ENCODE results near the gene KLHL24. TPM values are rescaled to one million over a fixed set of nuclear protein-coding genes. Genes with fewer than 3 reads are reported as not detected.

KLHL24 gene
- total and polyA plus RNA-seq, 2 of the 13 experiments (the other 11 are each of a cell fraction or from before 2014, with no cell fraction given): 6.9 to 15.7 TPM

DNA sequence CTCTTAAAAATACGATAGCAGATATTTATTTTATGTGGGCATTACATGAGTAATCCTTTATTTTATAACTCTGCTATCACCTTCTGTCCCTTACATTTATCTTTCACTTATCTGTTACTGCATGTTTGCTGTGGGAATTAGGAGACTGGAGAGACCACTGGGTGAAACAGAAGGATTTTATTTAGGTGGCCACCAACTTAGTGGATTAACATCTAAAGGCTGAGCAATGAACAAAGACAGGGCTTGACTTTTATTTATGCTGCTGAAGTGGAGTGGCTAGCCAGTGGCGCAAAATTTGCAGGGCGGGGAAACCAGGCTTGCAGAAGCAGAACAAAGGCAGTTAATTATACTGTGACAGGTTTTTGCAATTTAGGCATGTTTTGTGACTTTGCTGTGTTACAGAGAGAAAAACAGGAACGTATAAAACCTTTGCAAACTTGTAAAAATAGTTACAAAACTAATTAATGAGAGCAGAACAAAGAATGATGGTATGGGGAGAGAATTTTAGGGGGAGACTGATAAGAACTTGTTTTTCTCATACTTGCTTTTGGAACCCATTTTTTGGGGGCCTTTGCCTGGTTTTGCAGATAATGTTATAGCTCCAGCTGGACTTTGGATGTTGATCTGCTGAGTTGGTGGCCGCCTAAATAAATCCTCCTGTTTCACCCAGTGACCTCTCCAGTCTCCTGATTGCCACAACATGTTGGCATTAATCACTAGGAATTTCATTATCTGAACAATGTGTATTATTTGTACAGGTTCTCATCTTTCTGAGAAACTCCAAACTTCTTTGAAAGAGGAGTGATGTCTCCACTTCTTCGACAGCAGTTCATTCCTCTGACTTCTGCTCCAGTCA, 18.0 kb downstream of the KLHL24 start:
- H3K27ac ChIP-seq (ENCODE audit: extremely low read length, insufficient read depth, low read length): no peak overlapping the region
- H3K4me2 ChIP-seq (ENCODE audit: low read depth, low read length): no peak overlapping the region
- H2AFZ ChIP-seq (ENCODE audit: low read length): no peak overlapping the region
- no peaks in the 10 kb centered on the region for H4K20me1 ChIP-seq (ENCODE audit: insufficient read depth, low read length)
- peaks cover 3 to 7% of the 10 kb centered on the region in 2 experiments; a peak in 3 of 5 replicates for H3K36me3 ChIP-seq (replicated peaks in 1 of 2; ENCODE audit: control insufficient read depth in 1 of 2, insufficient read depth in 2 of 2, low read length in 2 of 2)
- 0 out of 2 replicates have a peak, but pooled peaks have one; percentile 46 for TF ChIP-seq CBX5 (CRISPR knock-in tag; IDR thresholded peaks at IDR 0.05; ENCODE audit: borderline replicate concordance)
- TF ChIP-seq, protein P1, sequence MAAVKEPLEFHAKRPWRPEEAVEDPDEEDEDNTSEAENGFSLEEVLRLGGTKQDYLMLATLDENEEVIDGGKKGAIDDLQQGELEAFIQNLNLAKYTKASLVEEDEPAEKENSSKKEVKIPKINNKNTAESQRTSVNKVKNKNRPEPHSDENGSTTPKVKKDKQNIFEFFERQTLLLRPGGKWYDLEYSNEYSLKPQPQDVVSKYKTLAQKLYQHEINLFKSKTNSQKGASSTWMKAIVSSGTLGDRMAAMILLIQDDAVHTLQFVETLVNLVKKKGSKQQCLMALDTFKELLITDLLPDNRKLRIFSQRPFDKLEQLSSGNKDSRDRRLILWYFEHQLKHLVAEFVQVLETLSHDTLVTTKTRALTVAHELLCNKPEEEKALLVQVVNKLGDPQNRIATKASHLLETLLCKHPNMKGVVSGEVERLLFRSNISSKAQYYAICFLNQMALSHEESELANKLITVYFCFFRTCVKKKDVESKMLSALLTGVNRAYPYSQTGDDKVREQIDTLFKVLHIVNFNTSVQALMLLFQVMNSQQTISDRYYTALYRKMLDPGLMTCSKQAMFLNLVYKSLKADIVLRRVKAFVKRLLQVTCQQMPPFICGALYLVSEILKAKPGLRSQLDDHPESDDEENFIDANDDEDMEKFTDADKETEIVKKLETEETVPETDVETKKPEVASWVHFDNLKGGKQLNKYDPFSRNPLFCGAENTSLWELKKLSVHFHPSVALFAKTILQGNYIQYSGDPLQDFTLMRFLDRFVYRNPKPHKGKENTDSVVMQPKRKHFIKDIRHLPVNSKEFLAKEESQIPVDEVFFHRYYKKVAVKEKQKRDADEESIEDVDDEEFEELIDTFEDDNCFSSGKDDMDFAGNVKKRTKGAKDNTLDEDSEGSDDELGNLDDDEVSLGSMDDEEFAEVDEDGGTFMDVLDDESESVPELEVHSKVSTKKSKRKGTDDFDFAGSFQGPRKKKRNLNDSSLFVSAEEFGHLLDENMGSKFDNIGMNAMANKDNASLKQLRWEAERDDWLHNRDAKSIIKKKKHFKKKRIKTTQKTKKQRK (IDR thresholded peaks at IDR 0.05; ENCODE audit: low read length): 0 out of 2 replicates have a peak, but pooled peaks have one; percentile 17
- TF ChIP-seq SETDB1 (CRISPR knock-in tag; IDR thresholded peaks at IDR 0.05; ENCODE audit: borderline replicate concordance): peak; percentile 87; the same call in 1 of the 2 replicates
- no peak for TF ChIP-seq ZNF317 (CRISPR knock-in tag; IDR thresholded peaks at IDR 0.05)
- TF ChIP-seq, protein P2, sequence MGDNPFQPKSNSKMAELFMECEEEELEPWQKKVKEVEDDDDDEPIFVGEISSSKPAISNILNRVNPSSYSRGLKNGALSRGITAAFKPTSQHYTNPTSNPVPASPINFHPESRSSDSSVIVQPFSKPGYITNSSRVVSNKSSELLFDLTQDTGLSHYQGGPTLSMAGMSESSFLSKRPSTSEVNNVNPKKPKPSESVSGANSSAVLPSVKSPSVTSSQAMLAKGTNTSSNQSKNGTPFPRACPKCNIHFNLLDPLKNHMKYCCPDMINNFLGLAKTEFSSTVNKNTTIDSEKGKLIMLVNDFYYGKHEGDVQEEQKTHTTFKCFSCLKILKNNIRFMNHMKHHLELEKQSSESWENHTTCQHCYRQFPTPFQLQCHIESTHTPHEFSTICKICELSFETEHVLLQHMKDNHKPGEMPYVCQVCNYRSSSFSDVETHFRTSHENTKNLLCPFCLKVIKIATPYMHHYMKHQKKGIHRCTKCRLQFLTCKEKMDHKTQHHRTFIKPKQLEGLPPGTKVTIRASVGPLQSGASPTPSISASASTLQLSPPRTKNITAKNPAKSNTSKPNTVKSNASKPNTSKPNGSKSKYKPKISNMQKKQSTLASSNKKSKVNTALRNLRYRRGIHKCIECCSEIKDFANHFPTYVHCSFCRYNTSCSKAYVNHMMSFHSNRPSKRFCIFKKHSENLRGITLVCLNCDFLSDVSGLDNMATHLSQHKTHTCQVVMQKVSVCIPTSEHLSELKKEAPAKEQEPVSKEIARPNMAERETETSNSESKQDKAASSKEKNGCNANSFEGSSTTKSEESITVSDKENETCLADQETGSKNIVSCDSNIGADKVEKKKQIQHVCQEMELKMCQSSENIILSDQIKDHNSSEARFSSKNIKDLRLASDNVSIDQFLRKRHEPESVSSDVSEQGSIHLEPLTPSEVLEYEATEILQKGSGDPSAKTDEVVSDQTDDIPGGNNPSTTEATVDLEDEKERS (CRISPR knock-in tag; IDR thresholded peaks at IDR 0.05): peak; percentile 95
- BruUV-seq (replicated peaks): no TSS peak
- CTCF ChIA-PET (ENCODE audit: low intra/inter-chr PET ratio, low total read pairs): no interaction called here
- H3K79me2 ChIP-seq (ENCODE audit: insufficient read depth, low read length): no peaks in the 10 kb centered on the region
- no peak for FAIRE-seq
- H3K27me3 ChIP-seq (ENCODE audit: control insufficient read depth in 1 of 2, insufficient read depth in 2 of 2, low read length in 2 of 2): no peaks in the 10 kb centered on the region
- no peaks in the 10 kb centered on the region for H3K4me1 ChIP-seq (ENCODE audit: insufficient read depth, low read length)
- ATAC-seq: no peak
- 74% methylated on average over 6 of the region's 6 CpGs for WGBS (ENCODE audit: low lambda C conversion rate)
- no peak for DNase-seq (ENCODE audit: low spot score)
- peaks cover 24% of the 10 kb centered on the region for H3K9me3 ChIP-seq (ENCODE audit: low read length)
- H3K9ac ChIP-seq (ENCODE audit: insufficient read depth, low read depth, low read length): no peak overlapping the region
- H3K4me3 ChIP-seq (replicated peaks in 1 of 3; ENCODE audit: insufficient read depth in 1 of 3, low read depth in 2 of 3, low read length in 3 of 3): no peak overlapping the region
- in situ Hi-C loops (cut with HindIII; ENCODE audit: extremely low pct_ligation_motif_present, low pct_unique_long_range_greater_than_20kb) (no loop called here), intact Hi-C loops (cut with micrococcal nuclease; ENCODE audit: unreplicated experiment) (no loop called here)
- POLR2A ChIA-PET: no interaction called here

Measured in HepG2 (cell line).